NCI-H82 treated with DMSO at 0.1 percent for 48 hours (cell line): ENCODE results near the gene OR2W1.

Experiments used
- DNase-seq: peaks from one replicate; lab custom pipeline; 2025; ENCODE audit not compliant: unreplicated experiment; lab: John Stamatoyannopoulos, UW

The OR2W1 gene

GRCh38 chr6:28996844-28997510, 48.0 kb downstream of the OR2W1 start:
- no peak for DNase-seq

- DNase-seq = no peak
Observed at GRCh38 chr6:28995093-28995650, 49.8 kb downstream of the OR2W1 start.
